GM19099 (cell line): ENCODE data around the gene PTPN14.

Experiments used
- POLR2A ChIP-seq: IDR thresholded peaks from 3 replicates; pipeline ENCODE4 v1.6.1; 2011; ENCODE audit warnings: low read depth; ENCODE audit not compliant: insufficient read length; ENCODE audit errors: extremely low read depth

The PTPN14 gene

DNA sequence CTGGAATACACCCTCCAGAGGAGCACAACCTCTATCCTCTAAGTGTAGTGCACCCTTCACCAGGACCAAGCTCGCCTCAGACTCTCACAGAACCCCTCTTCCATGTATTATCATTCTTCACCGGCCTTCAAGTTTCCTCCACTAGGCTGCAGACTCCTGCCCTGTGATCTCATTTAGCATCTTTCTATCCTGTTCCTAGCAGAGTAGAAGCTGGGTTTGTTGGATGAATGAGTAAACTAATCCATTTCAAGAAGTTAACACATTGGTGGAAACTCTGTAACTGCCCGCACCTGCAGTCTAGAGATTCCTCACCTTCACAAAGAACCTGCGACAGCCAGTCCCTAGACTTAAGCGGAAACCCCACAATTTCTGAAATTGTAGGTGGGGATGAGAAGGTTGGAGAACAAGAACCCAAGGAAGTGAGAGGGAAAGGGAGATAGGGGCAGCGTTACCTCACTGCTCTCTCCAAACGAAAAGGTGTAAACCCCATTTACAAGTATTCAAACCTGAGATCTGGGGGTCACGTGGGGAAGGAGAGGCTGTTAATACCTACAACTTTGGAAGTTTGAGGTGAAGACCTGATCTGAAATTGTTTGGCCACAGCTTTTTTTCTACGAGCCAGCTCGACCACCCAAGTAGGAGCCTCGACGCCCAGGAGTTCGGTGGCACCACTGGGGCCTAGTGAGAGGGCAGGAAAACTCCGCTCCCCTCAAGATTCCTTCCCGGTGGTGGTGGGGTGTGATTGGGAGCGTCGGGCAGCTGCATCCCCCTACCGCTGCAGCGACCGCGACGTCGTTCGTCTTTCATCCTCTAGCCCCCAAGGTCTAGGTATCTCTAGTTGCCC, 1.2 kb downstream of the PTPN14 start:
- TF ChIP-seq POLR2A, result no peak

DNA sequence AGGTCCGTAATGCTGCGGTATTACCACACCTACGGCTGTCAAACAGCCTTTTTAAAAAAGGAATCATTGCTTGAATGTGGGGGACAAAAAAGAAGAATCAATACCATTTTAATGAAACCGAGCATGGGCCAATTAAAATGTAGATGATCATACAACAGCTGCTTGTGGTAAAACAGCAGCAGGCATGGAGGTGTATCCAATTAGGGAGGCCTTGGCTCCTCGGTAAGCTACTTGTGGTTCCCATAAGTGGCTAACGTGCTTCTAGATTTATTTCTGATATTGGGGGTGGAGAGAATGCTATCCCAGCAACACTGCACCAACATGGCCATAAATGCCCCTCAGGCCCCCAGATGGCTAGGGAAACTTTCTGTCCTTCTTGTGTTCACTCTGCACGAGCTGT, 1.8 kb downstream of the PTPN14 start:
- no peak for TF ChIP-seq POLR2A

DNA sequence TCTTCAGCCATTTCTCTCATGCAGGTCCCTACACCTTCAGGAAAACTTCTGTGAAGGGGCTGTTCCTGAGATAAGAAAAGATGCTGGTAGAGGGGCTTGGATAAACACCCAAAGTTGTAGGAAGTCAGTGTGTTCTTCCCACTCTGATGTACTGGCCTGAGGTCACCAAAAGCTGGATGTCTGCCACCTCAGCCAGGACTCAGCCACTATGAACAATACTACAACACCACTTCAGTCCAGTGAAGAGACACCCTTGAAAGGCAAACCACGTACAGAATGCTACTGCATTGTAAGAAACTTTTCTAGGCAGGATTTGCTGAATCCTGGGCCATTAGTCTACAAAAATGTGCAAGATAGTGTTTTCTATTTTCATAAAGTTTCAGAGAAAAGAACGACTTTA, 2.4 kb downstream of the PTPN14 start:
- TF ChIP-seq POLR2A, result no peak

DNA sequence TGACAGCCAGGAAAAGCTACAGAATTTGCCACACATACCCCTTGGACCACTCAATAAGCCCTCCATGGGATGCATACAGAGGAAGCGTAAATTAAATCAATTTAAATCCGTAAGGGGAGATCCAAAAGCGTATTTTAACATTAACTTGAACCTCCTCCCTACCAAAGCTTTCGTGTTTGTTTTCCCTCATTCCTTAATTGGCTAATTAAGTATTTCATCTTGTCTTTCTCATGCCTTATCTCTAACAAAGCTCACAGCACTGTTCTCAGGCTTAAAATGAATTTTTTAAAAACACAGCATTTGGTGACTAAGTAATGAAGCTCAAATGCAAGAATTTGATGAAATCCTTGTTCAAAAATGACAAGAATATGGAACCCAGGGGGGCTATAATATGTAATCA, 3.1 kb downstream of the PTPN14 start:
- TF ChIP-seq POLR2A, result no peak

DNA sequence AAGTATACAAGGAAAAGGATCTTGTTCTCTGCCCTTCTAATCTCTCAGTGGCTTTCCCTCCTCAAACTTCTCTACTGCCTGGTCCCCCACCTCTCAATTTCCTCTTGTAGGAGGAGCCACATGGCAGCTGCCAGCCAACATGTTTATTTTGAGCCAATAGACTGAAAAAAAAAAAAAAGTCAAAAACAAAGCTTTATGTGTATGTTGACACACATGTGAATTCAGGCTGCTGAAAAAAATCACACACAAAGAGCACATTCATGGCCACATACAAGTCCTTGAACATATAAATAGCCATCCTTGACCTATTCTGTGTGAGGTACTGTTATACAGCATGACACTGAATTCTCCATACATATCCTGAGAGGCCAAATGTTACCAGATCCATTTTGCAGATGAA, 3.7 kb downstream of the PTPN14 start:
- TF ChIP-seq POLR2A, result no peak

DNA sequence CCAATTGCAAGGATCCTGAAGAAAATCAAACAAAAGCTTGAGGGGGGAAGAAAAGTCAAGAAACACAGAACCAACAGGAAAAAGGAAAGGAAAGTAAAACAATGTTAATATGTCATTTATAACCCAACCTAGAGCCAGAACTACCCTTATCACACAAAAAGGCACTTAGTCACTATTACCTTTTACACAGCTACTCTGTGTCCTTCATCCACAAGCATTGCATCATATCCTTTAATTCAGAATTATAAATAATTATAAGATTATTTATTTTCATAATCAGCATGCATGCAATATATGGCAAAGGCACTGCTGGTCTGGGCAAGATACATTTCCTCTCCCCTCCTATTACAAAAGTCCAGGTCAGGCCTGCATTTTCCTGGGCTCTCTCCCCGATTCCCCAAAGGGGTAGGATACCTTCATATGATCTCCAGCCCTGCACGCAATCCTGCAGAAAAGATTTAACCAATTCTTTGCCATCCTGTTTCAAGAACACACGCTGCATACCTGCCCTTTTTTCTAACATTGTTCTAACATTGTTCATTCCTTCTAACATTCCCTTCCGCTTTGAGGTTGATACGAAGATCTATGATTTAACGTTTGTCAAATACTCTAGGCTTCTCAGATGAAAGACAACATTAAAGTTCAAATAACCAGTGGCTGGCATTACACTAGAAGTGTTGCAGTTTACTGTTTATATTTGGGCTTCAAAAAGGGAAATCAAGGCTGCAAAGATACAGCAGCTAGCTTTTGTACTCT, 4.3 kb downstream of the PTPN14 start:
- TF ChIP-seq POLR2A, result no peak

DNA sequence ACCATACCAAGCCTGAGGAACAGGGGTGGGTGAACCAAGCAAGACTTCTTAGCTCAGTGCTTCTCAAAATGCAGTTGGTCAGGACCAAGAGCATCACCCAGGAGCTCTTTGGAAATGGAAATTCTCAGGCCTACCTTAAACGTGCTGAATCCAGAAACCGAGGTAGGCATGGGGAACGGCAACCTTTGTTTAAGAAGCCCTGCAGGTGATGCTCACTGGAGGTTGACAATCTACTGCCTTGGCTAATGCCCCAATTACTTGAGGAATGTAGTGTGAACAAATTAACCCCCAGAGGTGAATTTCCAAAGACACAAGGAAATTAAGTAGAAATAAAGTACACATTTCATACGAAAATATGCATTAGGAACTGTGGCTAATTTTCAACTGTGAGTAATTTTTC, 5.3 kb downstream of the PTPN14 start:
- TF ChIP-seq POLR2A, result no peak

DNA sequence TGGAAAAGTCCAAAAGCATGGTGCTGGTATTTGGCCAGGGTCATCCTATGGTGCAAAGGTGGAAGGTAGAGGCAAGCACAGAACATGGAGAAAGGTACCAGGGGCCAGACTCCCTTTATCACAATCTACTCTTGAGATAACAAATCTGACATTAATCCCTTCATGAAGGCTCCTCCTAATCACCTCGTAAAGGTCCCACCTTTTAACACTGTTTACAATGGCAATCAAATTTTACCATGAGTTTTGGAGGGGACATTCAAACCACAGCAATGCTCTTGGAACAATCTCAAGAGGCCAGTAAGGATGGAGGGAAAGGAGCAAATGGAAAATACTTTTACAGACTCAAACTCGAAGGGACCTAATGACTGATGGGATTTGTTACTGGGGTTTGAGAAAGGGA, 6.1 kb downstream of the PTPN14 start:
- no peak for TF ChIP-seq POLR2A

DNA sequence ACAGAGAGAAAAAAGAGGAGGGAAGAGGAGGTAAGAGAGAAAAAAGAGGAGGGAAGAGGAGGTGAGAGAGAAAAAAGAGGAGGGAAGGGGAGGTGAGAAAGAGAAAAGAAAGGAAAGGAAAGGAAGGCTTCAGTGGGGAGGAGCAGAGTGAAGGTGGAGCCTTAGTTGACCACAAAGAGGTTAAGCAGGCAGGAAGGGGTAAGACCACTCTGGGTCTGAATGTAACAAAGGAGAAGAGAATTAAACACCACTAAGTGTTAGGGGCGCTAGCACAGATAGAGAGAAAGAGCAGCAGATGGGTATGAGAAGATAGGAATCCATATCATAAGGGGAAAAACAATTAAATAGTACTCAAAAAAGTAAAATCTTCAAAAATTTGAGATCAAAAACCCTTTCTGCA, 6.6 kb downstream of the PTPN14 start:
- TF ChIP-seq POLR2A, result no peak

DNA sequence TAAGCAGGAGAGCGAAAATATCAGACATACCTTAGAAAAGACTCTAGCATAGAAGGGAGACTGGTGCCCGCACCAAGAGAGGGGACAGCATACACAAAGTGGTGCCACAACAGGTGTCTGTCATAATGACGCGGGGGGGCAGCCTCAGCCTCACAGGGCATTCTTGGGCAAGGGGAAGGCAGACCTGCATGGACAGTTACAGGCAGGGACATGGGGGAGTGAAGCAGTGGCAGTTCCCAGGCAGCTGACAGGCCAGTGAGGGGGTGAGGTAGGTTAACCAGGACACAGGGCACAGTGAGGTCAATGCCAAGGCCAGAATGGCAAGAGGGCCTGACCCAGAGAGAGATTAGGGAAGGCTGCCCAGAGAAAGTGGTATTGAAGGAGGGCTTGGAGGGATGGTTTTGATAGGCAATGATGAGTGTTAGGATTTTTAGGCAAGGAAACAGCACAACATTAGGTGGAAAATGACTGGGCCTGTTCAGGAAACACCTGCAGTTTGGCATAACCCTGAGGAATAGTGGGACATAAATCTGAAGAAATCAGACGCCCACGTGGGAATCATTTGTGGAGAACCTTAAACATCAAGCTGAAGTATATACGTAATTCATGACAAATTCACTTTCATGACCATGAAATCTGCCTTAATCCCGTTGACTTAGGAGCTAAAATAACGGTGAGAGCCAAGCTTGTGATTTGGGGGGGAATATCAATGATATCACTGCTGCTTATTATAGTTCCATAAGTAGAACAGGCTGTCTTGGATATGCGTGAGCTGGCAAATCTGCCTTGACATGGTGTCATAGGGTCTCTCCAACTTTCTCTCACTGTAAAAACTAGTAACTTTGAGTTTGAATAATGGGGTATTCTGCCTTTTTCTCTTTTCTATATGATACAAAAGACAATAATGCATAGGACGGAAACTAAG, 8.9 kb downstream of the PTPN14 start:
- TF ChIP-seq POLR2A, result no peak

DNA sequence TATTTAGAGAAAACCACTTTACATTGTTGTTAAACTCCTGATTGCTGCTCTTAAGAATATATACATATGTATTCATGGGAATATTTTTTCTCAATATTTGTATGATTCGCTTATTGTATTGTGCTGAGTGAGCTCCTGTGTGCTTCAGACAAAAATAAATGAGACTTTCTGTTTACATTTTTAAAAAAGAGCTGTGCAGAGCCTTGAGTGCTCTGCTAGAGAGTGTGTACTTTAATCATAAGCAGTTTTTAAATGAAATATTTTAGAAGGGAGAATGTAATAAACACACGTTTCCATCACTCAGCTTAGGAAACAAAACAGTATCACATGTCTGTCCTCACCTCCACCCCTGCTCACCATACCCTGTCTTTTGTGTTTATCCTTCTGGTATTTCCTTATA, 9.7 kb downstream of the PTPN14 start:
- TF ChIP-seq POLR2A, result no peak

DNA sequence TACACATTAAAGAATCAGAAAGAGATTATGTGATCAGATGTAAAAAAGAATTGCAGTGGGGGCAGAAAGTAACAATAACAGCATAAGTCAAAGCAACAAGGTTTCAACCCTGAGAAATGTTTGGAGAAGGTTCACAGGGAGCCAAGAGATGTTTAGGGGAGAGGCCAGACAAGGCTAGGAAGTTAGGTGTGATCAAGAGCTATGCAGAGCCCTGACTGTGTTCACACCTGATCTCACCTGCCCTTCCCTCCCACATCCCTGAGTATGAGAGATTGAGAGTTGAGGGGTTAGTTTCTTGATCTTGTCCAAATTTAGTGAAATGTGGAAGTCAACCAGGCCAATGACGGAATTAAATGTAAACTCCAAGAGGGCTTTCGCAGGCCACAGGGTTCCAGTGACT, 10.2 kb downstream of the PTPN14 start:
- no peak for TF ChIP-seq POLR2A

DNA sequence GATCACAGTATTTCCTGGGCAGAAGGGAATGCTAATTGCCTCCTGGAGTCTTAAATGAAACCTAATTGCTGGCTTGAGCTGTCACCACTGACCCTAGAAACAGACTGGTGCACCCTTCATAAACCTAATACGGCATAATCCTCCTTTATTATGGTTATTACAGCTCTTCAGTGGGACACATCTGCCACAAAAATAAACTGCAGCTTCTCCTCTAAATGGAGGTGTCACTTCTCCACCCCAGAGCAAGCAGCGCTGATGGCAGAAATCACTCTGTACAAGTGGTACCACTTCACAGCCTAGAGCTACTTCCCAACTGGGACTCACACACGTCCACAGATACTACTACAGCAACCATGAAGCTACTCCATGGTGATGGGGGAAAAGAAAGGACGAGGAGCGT, 11.1 kb downstream of the PTPN14 start:
- no peak for TF ChIP-seq POLR2A

DNA sequence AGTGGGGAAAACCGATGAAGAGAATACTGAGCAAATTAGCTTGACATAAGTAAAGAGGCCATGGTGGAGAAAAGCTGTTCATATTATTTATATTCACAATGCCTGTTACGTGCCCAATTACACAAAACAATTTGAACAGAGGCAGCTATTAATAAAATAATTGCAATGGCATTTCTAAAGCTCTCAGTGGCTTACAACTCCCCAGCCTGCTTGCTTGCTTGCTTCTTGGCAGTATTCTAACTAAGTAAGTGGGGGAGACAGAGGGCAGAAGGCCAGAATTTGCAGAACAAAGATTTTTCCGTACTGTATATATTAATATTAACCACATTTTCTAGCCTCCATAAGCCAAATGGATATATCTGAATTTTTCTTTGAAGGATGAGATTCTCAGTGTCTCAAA, 12.9 kb downstream of the PTPN14 start:
- no peak for TF ChIP-seq POLR2A

DNA sequence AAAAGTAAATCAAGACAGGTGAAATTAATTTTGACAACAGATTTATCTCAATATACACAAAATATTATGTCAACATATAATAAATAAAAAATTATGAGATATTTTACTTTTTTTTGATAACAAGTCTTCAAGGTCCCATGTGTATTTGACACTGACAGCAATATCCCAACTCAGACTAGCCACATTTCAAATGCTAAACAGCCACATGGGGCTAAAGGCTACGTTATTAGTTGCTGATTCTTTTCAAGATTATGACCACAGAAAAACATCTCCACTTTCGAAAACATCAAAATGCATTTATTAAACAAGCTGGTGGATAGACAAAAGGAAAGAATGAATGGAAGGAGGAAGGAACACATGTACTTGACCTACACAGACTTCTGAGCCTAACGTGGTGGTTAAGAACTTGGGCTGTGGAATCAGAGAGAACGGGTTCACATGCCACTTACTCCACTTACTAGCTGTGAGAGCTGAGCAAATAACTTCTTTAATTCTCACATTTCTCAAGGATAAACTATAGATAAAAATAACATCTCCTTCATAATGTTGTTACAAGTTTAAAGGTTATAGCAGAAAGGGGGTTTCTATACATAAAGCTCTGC, 13.4 kb downstream of the PTPN14 start:
- no peak for TF ChIP-seq POLR2A

DNA sequence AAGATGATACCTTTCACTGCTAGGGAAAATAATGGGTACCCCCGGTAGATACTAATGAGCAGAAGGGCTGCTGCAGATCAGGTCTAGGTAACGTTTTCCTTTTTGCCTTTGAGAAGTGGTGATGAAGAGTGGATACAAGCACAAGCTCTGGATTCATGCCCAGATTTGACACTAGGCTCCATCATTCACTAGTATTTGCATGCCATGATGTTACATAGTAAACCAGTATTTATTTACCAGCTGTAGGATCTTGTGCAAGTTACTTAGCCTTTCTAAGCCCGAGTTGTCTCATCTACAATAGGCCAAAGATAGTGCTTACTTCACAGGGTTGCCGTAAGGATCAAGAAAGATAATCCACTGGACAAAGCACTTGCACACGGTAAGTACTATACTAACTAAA, 14.2 kb downstream of the PTPN14 start:
- no peak for TF ChIP-seq POLR2A

DNA sequence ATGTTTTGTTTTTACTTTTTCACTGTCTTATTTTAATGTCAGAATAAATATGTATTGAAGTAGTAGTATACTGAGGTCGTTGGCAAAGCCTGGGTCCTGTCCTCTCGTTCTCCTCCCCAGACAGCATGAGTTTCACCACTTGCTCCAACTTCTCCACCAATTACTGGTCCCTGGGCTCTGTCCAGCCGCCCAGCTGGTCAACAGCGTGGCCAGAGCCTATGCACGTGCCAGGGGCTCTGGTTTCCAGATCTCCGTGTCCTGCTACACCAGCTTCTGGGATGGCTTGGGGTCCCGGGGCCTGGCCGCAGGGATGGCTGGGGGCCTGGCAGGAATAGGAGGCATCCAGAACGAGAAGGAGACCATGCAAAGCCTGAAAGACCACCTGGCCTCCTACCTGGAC, 19.3 kb downstream of the PTPN14 start:
- TF ChIP-seq POLR2A, result no peak
